ENCODE results near the gene SLC25A42. TPM values are rescaled to one million over a fixed set of nuclear protein-coding genes. Genes with fewer than 3 reads are reported as not detected.

Gene SLC25A42
- total RNA-seq, 1 donor from 2014 or later, result 14.2 TPM

DNA sequence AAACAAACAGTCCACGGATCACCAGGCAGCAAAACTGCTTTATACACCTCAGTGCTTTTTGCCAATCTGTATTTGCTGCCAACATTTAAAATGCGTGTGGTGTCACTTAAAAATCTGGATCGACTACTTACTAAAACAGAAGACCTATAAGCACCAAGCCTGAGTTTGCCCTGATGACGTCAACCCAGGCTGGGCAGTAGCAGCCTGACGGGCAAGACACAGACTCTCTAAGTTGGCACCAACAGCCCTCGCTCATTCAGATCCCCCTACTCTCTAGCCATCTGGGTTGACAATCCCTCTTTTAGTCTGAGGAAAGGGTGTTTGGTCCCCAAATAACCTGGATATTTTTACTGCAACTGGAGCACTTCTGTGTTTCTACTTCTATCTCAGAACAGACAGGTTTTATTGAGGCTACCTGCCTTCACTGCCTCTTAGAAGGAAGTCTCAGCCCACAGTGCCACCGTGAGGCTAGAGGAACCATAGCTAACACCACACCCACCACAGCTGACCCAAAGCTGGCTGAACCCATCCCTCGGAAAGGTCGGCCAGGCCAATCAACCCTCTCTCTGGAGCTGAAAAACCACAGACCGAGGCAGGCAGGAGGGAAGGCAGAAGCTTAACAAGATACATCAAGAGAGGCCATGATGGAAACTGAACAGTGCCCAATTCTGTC, 37.4 kb upstream of the SLC25A42 start:
- Mint-ChIP-seq H3K4me3 (ENCODE audit: unreplicated experiment) (no peak overlapping the region), H3K27me3 (ENCODE audit: unreplicated experiment) (no peaks in the 10 kb centered on the region), H3K4me1 (ENCODE audit: low read depth, unreplicated experiment) (no peaks in the 10 kb centered on the region), H3K27ac (ENCODE audit: unreplicated experiment) (no peak overlapping the region), H3K36me3 (ENCODE audit: unreplicated experiment) (no peaks in the 10 kb centered on the region), H3K9me3 (ENCODE audit: unreplicated experiment) (no peaks in the 10 kb centered on the region)
- TF ChIP-seq, protein P1, sequence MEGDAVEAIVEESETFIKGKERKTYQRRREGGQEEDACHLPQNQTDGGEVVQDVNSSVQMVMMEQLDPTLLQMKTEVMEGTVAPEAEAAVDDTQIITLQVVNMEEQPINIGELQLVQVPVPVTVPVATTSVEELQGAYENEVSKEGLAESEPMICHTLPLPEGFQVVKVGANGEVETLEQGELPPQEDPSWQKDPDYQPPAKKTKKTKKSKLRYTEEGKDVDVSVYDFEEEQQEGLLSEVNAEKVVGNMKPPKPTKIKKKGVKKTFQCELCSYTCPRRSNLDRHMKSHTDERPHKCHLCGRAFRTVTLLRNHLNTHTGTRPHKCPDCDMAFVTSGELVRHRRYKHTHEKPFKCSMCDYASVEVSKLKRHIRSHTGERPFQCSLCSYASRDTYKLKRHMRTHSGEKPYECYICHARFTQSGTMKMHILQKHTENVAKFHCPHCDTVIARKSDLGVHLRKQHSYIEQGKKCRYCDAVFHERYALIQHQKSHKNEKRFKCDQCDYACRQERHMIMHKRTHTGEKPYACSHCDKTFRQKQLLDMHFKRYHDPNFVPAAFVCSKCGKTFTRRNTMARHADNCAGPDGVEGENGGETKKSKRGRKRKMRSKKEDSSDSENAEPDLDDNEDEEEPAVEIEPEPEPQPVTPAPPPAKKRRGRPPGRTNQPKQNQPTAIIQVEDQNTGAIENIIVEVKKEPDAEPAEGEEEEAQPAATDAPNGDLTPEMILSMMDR (IDR thresholded peaks at IDR 0.05; ENCODE audit: partially characterized antibody, unreplicated experiment), result no peak
- DNase-seq, result no peak

DNA sequence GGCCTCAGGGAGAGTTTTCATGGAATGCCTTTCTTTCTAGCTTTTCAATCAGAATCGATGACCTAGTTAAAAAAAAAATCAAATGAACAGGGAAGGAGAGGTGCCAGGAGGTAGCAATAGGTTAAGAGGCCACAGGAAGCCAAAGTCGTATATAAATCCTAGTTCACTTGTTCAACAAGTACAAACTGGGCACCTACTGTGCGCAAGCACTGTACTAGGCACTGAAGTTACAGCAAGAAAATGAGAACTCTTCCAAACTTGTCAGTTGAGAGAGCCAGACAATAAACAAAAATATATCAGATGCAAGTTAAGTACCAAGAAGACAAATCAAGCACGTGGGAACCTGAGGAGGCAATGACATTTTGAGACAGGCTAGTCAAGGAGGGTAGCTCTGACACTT, 36.6 kb upstream of the SLC25A42 start:
- H3K4me3 Mint-ChIP-seq (ENCODE audit: unreplicated experiment), result peak overlapping the region; percentile 20
- TF ChIP-seq, protein P1 (IDR thresholded peaks at IDR 0.05; ENCODE audit: partially characterized antibody, unreplicated experiment), result no peak
- H3K9me3 Mint-ChIP-seq (ENCODE audit: unreplicated experiment), result no peaks in the 10 kb centered on the region
- DNase-seq, result no peak
- no peak overlapping the region for H3K27ac Mint-ChIP-seq (ENCODE audit: unreplicated experiment)
- peaks cover under 1% of the 10 kb centered on the region for H3K4me1 Mint-ChIP-seq (ENCODE audit: low read depth, unreplicated experiment)
- no peaks in the 10 kb centered on the region for H3K36me3 Mint-ChIP-seq (ENCODE audit: unreplicated experiment)
- H3K27me3 Mint-ChIP-seq (ENCODE audit: unreplicated experiment), result no peaks in the 10 kb centered on the region

- no peak overlapping the region for H3K4me3 Mint-ChIP-seq (ENCODE audit: unreplicated experiment)
- peaks cover 3% of the 10 kb centered on the region for H3K4me1 Mint-ChIP-seq (ENCODE audit: low read depth, unreplicated experiment)
- DNase-seq, result no peak
- H3K27me3 Mint-ChIP-seq (ENCODE audit: unreplicated experiment), result no peaks in the 10 kb centered on the region
- H3K9me3 Mint-ChIP-seq (ENCODE audit: unreplicated experiment), result peaks cover 3% of the 10 kb centered on the region
- TF ChIP-seq, protein P1 (IDR thresholded peaks at IDR 0.05; ENCODE audit: partially characterized antibody, unreplicated experiment), result no peak
- no peaks in the 10 kb centered on the region for H3K36me3 Mint-ChIP-seq (ENCODE audit: unreplicated experiment)
- no peak overlapping the region for H3K27ac Mint-ChIP-seq (ENCODE audit: unreplicated experiment)
Measured at GRCh38 chr19:19028526-19028925, 35.3 kb upstream of the SLC25A42 start.

DNA sequence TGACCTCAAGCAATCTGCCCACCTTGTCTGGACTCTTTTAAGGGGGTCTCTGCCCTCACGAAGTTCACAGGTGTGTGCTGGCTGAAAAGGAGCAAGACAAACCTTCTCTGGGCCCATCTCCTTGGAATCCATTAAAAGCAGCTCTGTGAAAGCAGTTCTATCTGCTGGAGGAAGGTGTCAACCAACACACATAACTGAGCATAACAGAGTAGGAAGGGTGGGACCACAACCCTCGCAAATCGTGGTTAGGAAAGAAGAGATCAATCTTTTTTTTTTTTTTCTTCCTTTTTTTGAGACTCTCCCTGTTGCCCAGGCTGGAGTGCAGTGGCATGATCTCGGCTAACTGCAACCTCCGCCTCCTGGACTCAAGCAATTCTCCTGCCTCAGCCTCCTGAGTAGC, 31.9 kb upstream of the SLC25A42 start:
- peaks cover 5% of the 10 kb centered on the region for H3K9me3 Mint-ChIP-seq (ENCODE audit: unreplicated experiment)
- TF ChIP-seq, protein P1 (IDR thresholded peaks at IDR 0.05; ENCODE audit: partially characterized antibody, unreplicated experiment), result no peak
- H3K27ac Mint-ChIP-seq (ENCODE audit: unreplicated experiment), result peak overlapping the region; percentile 91
- no peak for DNase-seq
- no peaks in the 10 kb centered on the region for H3K36me3 Mint-ChIP-seq (ENCODE audit: unreplicated experiment)
- H3K27me3 Mint-ChIP-seq (ENCODE audit: unreplicated experiment), result peaks cover 2% of the 10 kb centered on the region
- H3K4me3 Mint-ChIP-seq (ENCODE audit: unreplicated experiment), result peak overlapping the region; percentile 93
- peaks cover 3% of the 10 kb centered on the region for H3K4me1 Mint-ChIP-seq (ENCODE audit: low read depth, unreplicated experiment)

GRCh38 chr19:19032420-19033175, 31.2 kb upstream of the SLC25A42 start:
- H3K4me3 Mint-ChIP-seq (ENCODE audit: unreplicated experiment), result peak overlapping the region; percentile 93
- peak overlapping the region; percentile 91 for H3K27ac Mint-ChIP-seq (ENCODE audit: unreplicated experiment)
- peak; percentile 90 for DNase-seq
- TF ChIP-seq, protein P1 (IDR thresholded peaks at IDR 0.05; ENCODE audit: partially characterized antibody, unreplicated experiment), result no peak
- peaks cover 2% of the 10 kb centered on the region for H3K27me3 Mint-ChIP-seq (ENCODE audit: unreplicated experiment)
- peaks cover 3% of the 10 kb centered on the region for H3K4me1 Mint-ChIP-seq (ENCODE audit: low read depth, unreplicated experiment)
- no peaks in the 10 kb centered on the region for H3K36me3 Mint-ChIP-seq (ENCODE audit: unreplicated experiment)
- H3K9me3 Mint-ChIP-seq (ENCODE audit: unreplicated experiment), result peaks cover 5% of the 10 kb centered on the region
